ENCODE data around the gene ZFR2.
"Not testable (repeated sequence)": the region's sequence is repeated elsewhere in the genome, so short reads cannot be mapped to it uniquely, and the experiment has no call there.

DNA sequence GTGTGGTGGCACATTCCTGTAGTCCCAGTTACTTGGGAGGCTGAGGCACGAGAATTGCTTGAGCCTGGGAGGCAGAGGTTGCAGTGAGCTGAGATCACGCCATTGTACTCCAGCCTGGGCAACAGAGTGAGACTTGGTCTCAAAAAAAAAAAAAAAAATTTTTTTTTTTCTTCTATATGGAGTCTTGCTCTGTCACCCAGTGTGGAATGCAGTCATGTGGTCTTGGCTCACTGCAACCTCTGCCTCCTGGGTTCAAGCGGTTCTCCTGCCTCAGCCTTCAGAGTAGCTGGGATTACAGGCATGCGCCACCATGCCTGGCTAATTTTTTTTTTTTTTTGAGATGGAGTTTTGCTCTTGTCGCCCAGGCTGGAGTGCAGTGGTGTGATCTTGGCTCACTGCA, 103.1 kb downstream of the ZFR2 start:
- not testable (repeated sequence) for TF ChIP-seq EZH2 (IDR thresholded peaks at IDR 0.05; ENCODE audit: borderline replicate concordance, low read length)
- TF ChIP-seq, protein P1, sequence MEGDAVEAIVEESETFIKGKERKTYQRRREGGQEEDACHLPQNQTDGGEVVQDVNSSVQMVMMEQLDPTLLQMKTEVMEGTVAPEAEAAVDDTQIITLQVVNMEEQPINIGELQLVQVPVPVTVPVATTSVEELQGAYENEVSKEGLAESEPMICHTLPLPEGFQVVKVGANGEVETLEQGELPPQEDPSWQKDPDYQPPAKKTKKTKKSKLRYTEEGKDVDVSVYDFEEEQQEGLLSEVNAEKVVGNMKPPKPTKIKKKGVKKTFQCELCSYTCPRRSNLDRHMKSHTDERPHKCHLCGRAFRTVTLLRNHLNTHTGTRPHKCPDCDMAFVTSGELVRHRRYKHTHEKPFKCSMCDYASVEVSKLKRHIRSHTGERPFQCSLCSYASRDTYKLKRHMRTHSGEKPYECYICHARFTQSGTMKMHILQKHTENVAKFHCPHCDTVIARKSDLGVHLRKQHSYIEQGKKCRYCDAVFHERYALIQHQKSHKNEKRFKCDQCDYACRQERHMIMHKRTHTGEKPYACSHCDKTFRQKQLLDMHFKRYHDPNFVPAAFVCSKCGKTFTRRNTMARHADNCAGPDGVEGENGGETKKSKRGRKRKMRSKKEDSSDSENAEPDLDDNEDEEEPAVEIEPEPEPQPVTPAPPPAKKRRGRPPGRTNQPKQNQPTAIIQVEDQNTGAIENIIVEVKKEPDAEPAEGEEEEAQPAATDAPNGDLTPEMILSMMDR (IDR thresholded peaks at IDR 0.05; ENCODE audit: low read length), result not testable (repeated sequence)

Measured in OCI-LY1 (cell line).